A172 (cell line): ENCODE results near the gene VAT1L. TPM values are rescaled to one million over a fixed set of nuclear protein-coding genes. Genes with fewer than 3 reads are reported as not detected.

Experiments used
- DNase-seq: peaks from one replicate; pipeline ENCODE4 v3.0.0-alpha.2; 2015; ENCODE audit warnings: low spot score
- total RNA-seq: library from RNA; depleted of rRNA; stranded (reverse); fragments of >200 nt; shearing (Covaris generic); gene quantifications from 2 replicates; pipeline ENCODE4 v1.2.3, GENCODE V29; 2014

Gene VAT1L
- total RNA-seq, 1 experiment from 2014 or later = not detected

DNA sequence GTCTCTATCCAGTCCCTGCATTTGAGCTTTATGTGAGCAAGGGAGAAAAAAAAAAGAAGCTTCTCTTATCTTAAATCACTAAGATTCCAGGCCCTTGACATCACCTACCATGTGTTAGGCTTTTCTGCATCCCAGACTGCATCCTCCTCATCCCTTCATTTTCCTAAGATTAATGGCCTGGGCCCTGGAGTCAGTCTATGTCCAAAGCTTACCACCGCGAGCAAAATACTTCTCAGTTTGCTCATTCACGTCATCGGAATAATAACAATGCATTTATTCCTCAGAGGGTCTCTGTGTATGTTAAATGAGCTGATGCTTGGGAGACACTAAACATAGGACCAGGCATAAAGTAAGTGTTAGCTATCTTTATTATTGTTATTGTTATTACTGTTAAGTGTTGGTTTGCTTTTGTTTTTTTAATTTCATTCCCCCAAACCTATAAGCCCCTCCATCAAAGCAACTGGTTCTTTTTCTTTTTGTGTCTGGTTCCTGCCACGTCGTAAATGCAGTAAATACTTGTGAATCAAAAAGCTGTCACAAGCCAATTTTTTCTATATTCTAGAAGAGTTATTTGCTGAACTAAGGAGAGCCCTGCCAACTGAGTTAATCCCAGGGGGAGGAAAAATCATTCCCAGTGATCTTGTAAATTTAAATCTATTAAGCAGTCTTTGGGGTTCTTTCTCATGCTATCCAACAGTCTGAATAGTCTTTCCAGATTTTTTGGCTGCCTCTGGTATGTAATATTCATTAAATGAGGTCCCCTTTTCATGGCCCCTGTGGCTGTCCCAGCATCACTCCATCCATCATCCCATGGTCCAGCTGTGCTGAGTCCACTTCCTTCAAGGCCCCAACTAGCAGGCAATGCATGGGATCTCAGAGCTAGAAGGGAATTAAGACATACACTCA, 46.5 kb downstream of the VAT1L start:
- DNase-seq = peak; percentile 80

- DNase-seq = no peak
These were observed 48.4 kb downstream of the VAT1L start for GRCh38 chr16:77836801-77837200.

DNA sequence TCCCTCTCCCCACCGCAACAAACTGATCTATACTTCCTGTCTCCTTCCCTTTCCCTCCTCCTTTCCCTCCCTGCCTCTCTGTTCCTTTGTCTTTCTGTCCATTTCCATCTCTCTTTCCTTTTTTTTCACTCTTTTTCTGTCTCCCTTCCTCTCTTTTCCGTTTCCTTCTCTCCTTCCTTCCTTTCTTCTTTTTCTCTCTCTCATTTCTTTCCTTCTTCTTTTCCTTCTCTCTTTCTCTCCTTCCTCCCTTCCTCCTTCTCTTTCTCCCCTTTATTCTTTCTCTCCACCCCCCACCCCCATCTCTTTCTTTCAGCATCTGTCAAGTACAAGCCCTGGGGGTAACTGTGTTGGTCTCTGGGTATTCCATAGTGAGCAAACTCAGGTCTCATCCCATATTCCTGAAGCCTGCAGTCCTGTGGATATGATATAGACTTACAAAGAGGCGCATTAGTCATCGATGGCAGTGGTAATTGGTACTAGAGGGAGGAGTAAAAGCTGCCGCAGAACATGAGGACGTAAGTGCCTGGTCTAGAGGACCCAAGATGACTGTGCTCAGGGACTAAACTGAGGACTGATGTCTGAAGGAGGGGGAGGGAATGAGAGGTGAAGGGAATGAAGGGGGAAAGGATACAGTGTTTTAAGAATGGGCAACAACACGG, 50.4 kb downstream of the VAT1L start:
- DNase-seq = no peak

GRCh38 chr16:77840093-77840492, 51.7 kb downstream of the VAT1L start:
- DNase-seq = no peak

- no peak for DNase-seq
These were observed 52.5 kb downstream of the VAT1L start for GRCh38 chr16:77840673-77841501.

GRCh38 chr16:77841502-77841763, 53.1 kb downstream of the VAT1L start:
- DNase-seq = no peak

GRCh38 chr16:77842468-77842867, 54.1 kb downstream of the VAT1L start:
- no peak for DNase-seq

DNA sequence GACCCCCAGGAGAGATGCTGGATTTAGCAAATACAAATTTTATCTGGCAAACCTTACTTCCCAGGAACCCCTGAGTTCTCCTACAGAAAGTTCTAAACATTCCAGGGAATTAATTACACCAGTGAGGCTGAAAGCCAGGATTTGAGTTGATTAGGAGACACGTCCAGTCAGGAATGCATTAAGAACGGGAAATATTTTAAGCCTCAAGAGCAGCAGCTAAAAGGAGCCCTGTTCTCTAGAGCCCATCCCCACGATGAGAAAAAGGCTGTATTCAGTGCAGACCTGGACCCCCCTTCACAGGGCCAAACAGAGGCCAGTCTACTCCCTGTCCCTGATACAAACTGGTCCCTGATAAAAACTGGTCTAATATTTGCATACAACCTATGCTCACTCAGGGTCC, 55.0 kb downstream of the VAT1L start:
- no peak for DNase-seq

- no peak for DNase-seq
These were observed 56.4 kb downstream of the VAT1L start for GRCh38 chr16:77844801-77845200.

- DNase-seq = no peak
These were observed 61.4 kb downstream of the VAT1L start for GRCh38 chr16:77849646-77850258.

GRCh38 chr16:77850636-77851333, 62.4 kb downstream of the VAT1L start:
- DNase-seq = peak; percentile 26

- no peak for DNase-seq
These were observed 64.8 kb downstream of the VAT1L start for GRCh38 chr16:77853161-77853560.

DNA sequence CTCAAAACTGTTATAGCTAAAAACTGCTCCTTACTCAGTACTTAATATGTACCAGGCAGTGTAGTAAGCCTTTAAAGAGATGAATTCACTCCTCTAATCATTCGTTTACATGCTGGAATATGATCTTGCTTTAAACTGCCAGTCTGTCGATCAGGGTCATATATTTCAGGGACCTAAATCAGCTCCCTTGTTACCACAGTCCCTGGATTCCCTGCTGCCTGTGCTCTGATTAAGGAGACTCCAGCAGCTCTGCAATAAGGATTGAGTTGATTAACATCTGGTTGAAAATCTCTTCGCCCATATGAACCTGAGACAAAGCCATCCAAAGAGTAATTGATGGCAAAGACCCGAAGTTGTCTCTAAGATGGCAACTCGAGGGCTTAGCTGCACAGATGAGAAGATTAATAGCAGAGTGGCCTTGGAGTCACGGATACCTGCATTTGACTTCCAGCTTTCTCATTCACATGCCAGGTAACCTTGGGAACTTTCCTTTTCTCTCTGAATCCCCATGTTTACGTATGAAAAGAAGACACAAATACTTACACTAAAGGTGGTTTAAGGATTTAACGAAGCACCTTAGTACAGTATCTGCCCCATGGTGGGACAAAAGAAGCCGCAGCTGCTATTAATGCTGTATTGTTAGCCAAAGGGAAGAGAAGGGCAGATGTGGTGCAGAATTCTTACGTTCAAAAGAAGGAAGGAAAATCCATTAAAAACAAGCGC, 68.2 kb downstream of the VAT1L start:
- no peak for DNase-seq

GRCh38 chr16:77858060-77858459, 69.7 kb downstream of the VAT1L start:
- no peak for DNase-seq

DNA sequence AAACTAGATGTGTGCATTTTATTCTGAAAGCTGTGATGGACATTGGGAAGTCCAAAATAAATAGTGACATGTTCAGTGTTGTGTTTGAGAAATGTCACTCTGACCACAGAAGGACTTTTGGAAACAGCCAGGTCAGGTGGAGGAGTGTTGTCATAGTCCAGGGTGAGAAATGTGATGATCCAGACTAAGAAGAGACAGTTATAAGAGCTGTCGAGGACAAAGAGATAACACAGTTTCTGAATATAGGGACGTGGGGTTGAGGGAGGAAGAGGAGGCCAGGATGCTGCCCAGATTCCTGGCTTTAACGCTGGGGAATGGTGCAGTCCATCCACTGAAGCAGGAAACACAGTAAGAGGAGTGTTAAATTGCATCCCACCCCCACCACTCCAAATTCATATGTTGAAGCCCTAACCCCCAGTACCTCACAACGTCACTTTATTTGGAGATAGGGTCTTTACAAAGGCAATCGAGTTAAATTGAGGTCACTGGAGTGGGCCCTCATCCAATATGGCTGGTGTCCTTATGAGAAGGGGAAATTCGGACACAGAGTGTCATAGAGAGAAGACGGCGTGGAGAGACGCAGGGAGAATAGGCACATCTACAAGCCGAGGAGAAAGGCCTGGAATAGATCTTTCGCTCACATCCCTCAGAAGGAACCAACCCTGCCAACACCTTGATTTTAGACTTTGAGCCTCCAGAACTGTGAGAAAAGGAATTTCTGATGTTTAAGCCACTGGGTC, 71.3 kb downstream of the VAT1L start:
- DNase-seq = no peak

- no peak for DNase-seq
These were observed 72.6 kb downstream of the VAT1L start for GRCh38 chr16:77860953-77861352.

GRCh38 chr16:77863250-77863649, 74.9 kb downstream of the VAT1L start:
- no peak for DNase-seq

GRCh38 chr16:77866752-77867151, 78.4 kb downstream of the VAT1L start:
- DNase-seq = no peak

- no peak for DNase-seq
These were observed 79.7 kb downstream of the VAT1L start for GRCh38 chr16:77868052-77868451.

DNA sequence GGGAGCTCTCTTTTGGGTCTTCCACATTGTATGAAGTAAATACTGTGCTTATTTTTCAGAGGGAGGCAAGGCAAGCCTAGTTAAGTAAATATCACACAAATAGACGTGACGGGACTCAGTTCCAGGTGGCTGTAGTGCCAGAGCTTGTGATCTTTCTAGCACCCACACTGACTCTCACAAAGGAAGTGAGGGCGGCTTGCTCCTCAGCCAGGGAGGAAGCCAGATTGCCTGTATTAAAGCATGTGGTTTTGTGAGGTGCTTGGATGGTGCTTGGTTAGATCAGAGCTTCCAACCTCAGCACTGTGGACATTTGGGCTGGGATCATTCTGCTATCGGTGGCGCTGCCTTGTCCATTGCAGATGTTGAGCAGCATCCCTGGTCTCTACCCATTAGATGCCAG, 80.1 kb downstream of the VAT1L start:
- DNase-seq = no peak
